Measurements from ENCODE around the gene KCNQ1OT1.

The KCNQ1OT1 gene

DNA sequence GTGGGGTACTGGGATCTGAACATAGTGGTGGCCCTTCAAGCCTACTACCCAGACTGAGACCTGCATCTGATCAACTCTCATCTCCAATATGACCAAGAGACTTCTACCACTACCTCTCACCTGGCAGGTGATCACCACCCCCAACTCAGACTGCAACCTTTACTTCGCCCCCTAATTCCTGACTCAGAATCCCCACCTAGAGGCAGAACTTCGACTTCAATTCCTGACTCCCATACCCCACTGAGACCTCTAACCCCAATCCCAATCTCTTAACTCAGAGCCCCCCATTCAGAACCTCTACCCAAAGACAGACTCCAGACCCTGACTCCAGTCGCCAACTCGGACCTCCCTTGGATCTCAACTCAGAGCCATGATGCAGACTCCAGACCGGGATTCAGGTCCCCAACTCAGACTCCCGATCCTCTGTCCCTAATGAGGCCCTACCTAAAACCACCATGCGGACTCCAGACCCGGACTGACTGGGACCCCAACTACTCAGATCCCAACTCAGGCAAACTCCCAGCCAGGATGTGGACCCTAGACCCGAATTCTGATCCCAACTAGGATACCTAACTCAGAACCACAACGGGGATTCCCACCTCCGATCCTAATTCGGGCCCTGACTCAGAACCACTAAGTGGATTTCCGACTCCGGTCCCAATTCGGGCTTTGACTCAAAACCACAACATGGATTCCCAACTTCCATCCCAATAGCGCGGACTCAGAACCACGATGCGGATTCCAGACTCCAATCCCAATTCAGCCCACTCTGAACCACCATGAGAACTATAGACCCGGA is 1.2 kb downstream of the KCNQ1OT1 start:
- H3F3A ChIP-seq (ENCODE audit: low read depth) = peaks cover 3% of the 10 kb centered on the region
- peak overlapping the region; percentile 77 for H3K9ac ChIP-seq (ENCODE audit: low read depth, low read length, poor library complexity, severe bottlenecking)
- H2AFZ ChIP-seq (ENCODE audit: low read length) = no peak overlapping the region
- peaks cover 71% of the 10 kb centered on the region for H3K4me1 ChIP-seq (ENCODE audit: insufficient read depth, low read length, poor library complexity, severe bottlenecking)
- H3K36me3 ChIP-seq (ENCODE audit: insufficient read depth, low read length) = no peaks in the 10 kb centered on the region
- TF ChIP-seq EZH2phosphoT487 (IDR thresholded peaks at IDR 0.05; ENCODE audit: borderline replicate concordance) (no peak), CTCF (conservative IDR thresholded peaks at IDR 0.05; ENCODE audit: low read length) (peak; percentile 25; the same call in 1 of the 2 replicates)
- H3K9me2 ChIP-seq (replicated peaks; ENCODE audit: low read depth, low read length) = no peaks in the 10 kb centered on the region
- H4K20me1 ChIP-seq (ENCODE audit: insufficient read depth, low read length, poor library complexity, severe bottlenecking) = peaks cover 45% of the 10 kb centered on the region
- H3K79me2 ChIP-seq (ENCODE audit: insufficient read depth, low read length) = peaks cover 60% of the 10 kb centered on the region
- H3K4me3 ChIP-seq (ENCODE audit: low read length, poor library complexity, severe bottlenecking) = peak overlapping the region; percentile 75
- no peaks in the 10 kb centered on the region for H3K27me3 ChIP-seq (ENCODE audit: insufficient read depth, low read length, poor library complexity, severe bottlenecking)
- H3K9me3 ChIP-seq (ENCODE audit: insufficient read depth, low read depth, low read length) = no peaks in the 10 kb centered on the region
- H3K4me2 ChIP-seq (ENCODE audit: low read depth, low read length, poor library complexity, severe bottlenecking) = peak overlapping the region; percentile 88

DNA sequence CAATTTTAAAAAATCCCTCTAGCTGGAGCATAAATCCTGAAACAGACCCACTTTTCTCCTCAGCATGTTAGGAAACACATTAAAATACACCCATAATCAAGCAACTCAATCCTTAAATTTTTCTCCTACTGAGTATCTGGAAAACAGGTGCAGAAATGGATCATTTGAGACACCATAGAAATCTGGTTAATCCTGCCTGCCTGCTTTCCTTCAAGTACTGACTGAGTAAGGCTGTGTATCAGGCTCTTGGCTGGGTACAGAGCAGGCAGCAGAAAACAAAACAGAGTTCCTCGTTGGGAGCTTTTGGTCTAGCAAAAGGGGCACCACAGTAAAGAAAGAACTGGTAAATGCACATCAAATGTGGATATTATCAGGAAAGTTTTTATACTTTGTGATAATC is 1.9 kb downstream of the KCNQ1OT1 start:
- Histone ChIP-seq H3K9me2 (replicated peaks; ENCODE audit: low read depth, low read length) (no peaks in the 10 kb centered on the region), H3K36me3 (ENCODE audit: insufficient read depth, low read length) (no peaks in the 10 kb centered on the region), H3K79me2 (ENCODE audit: insufficient read depth, low read length) (peaks cover 68% of the 10 kb centered on the region), H3K9me3 (ENCODE audit: insufficient read depth, low read depth, low read length) (no peaks in the 10 kb centered on the region), H3K4me2 (ENCODE audit: low read depth, low read length, poor library complexity, severe bottlenecking) (peak overlapping the region; percentile 88), H3K4me3 (ENCODE audit: low read length, poor library complexity, severe bottlenecking) (peak overlapping the region; percentile 75), H3K4me1 (ENCODE audit: insufficient read depth, low read length, poor library complexity, severe bottlenecking) (peaks cover 71% of the 10 kb centered on the region), H2AFZ (ENCODE audit: low read length) (no peak overlapping the region), H3F3A (ENCODE audit: low read depth) (peaks cover 3% of the 10 kb centered on the region), H3K9ac (ENCODE audit: low read depth, low read length, poor library complexity, severe bottlenecking) (peak overlapping the region; percentile 77), H4K20me1 (ENCODE audit: insufficient read depth, low read length, poor library complexity, severe bottlenecking) (peaks cover 52% of the 10 kb centered on the region), H3K27me3 (ENCODE audit: insufficient read depth, low read length, poor library complexity, severe bottlenecking) (no peaks in the 10 kb centered on the region)
- TF ChIP-seq CTCF (conservative IDR thresholded peaks at IDR 0.05; ENCODE audit: low read length) = no peak
- no peak for TF ChIP-seq EZH2phosphoT487 (IDR thresholded peaks at IDR 0.05; ENCODE audit: borderline replicate concordance)

DNA sequence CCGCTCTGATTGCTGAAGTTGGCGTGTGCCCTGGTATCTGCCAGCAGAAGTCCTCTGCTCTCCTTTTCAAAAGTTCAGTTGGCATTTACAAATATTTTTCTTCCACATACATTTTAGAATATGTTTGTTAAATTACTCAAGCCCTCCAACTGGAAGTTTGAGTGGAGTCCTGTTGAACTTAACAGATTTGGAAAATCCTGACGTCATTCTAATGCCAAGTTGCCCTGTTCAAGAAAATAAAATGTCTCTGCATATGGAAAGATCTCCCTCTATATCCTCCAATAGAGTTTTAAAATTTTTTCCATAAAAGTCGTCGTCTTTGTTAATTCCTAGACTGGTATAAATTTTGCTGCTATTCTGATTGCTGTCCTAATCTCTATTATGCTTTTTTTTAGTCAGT is 3.3 kb downstream of the KCNQ1OT1 start:
- Histone ChIP-seq H3K9ac (ENCODE audit: low read depth, low read length, poor library complexity, severe bottlenecking) (peak overlapping the region; percentile 77), H3K79me2 (ENCODE audit: insufficient read depth, low read length) (peaks cover 82% of the 10 kb centered on the region), H3K4me2 (ENCODE audit: low read depth, low read length, poor library complexity, severe bottlenecking) (peak overlapping the region; percentile 88), H3K36me3 (ENCODE audit: insufficient read depth, low read length) (no peaks in the 10 kb centered on the region), H3K9me3 (ENCODE audit: insufficient read depth, low read depth, low read length) (no peaks in the 10 kb centered on the region), H4K20me1 (ENCODE audit: insufficient read depth, low read length, poor library complexity, severe bottlenecking) (peaks cover 64% of the 10 kb centered on the region), H3K27me3 (ENCODE audit: insufficient read depth, low read length, poor library complexity, severe bottlenecking) (no peaks in the 10 kb centered on the region), H3F3A (ENCODE audit: low read depth) (peaks cover 3% of the 10 kb centered on the region), H3K4me1 (ENCODE audit: insufficient read depth, low read length, poor library complexity, severe bottlenecking) (peaks cover 76% of the 10 kb centered on the region), H3K4me3 (ENCODE audit: low read length, poor library complexity, severe bottlenecking) (peak overlapping the region; percentile 75), H3K9me2 (replicated peaks; ENCODE audit: low read depth, low read length) (no peaks in the 10 kb centered on the region), H2AFZ (ENCODE audit: low read length) (no peak overlapping the region)
- TF ChIP-seq EZH2phosphoT487 (IDR thresholded peaks at IDR 0.05; ENCODE audit: borderline replicate concordance) (no peak), CTCF (conservative IDR thresholded peaks at IDR 0.05; ENCODE audit: low read length) (no peak)

All from Loucy (cell line).